Esophagus squamous epithelium (tissue), 5 donors: Measurements from ENCODE around the gene TMEM167B. TPM values are rescaled to one million over a fixed set of nuclear protein-coding genes. Genes with fewer than 3 reads are reported as not detected.

Source experiments
- DNase-seq: peaks from one replicate; lab custom pipeline; 2025; lab: John Stamatoyannopoulos, UW
- H3K27ac ChIP-seq, 4 donors: fragments of 200-600 bp; sonication (generic); one replicate each; pipeline ENCODE4 v1.5.1; 2016 to 2019; ENCODE audit warnings: mild to moderate bottlenecking in 1 of 4
- H3K27me3 ChIP-seq, 4 donors: fragments of 200-600 bp; sonication (generic); 1 replicate in 3 of 4; 2 replicates in 1 of 4; pipeline versions ENCODE4 v1.5.1 to v1.6.0; 2017 to 2021; ENCODE audit warnings: antibody characterized with exemption in 1 of 4
- H3K36me3 ChIP-seq, 3 donors: fragments of 200-600 bp; sonication (generic); one replicate each; pipeline ENCODE4 v1.5.1; 2016 to 2019
- H3K4me1 ChIP-seq, 3 donors: fragments of 200-600 bp; sonication (generic); one replicate each; pipeline ENCODE4 v1.5.1; 2017 to 2019
- H3K4me3 ChIP-seq, 4 donors: fragments of 200-600 bp; sonication (generic); 1 replicate in 3 of 4; 2 replicates in 1 of 4; pipeline ENCODE4 v1.5.1; 2016 to 2019; ENCODE audit warnings: mild to moderate bottlenecking in 2 of 4, moderate library complexity in 1 of 4
- H3K9me3 ChIP-seq, 3 donors: fragments of 200-600 bp; sonication (generic); one replicate each; pipeline ENCODE4 v1.5.1; 2016 to 2019
- POLR2A ChIP-seq, 4 donors: fragments of 450-650 bp; IDR thresholded peaks; one replicate each; pipeline ENCODE4 v1.6.1; 2017; ENCODE audit warnings: antibody characterized with exemption in 4 of 4, mild to moderate bottlenecking in 4 of 4, moderate library complexity in 3 of 4
- WGBS, 2 donors: methylation state at CpG; one replicate each; pipeline ENCODE4 v1.1.5; 2018; 5-methylcytosine and 5-hydroxymethylcytosine counted together
- intact Hi-C: fragments of 100-400 bp; cut with DNase I; formaldehyde crosslinking; loops from one replicate; pipeline ENCODE4 v1.15.0; 2022
- total RNA-seq, 4 donors: library from RNA; depleted of rRNA; stranded (reverse); fragments of >200 nt; gene quantifications; one replicate each; pipeline ENCODE4 v1.1.0, GENCODE V29; 2016
- TF ChIP-seq, protein P1 (sequence below), 6 experiments: fragments of 450-650 bp in 4 of 6; fragments of 200-600 bp in 2 of 6; sonication (generic) in 2 of 6; IDR thresholded peaks; one replicate each; pipeline ENCODE4 v1.5.1; 2016 to 2019; ENCODE audit warnings: antibody characterized with exemption in 6 of 6, mild to moderate bottlenecking in 4 of 6, moderate library complexity in 4 of 6
- donor health status: DM: yes; HTN: yes; CAD: no.

Gene TMEM167B
- total RNA-seq, 4 donors from 2014 or later = 10.8 to 21.4 (median 16.0) TPM

DNA sequence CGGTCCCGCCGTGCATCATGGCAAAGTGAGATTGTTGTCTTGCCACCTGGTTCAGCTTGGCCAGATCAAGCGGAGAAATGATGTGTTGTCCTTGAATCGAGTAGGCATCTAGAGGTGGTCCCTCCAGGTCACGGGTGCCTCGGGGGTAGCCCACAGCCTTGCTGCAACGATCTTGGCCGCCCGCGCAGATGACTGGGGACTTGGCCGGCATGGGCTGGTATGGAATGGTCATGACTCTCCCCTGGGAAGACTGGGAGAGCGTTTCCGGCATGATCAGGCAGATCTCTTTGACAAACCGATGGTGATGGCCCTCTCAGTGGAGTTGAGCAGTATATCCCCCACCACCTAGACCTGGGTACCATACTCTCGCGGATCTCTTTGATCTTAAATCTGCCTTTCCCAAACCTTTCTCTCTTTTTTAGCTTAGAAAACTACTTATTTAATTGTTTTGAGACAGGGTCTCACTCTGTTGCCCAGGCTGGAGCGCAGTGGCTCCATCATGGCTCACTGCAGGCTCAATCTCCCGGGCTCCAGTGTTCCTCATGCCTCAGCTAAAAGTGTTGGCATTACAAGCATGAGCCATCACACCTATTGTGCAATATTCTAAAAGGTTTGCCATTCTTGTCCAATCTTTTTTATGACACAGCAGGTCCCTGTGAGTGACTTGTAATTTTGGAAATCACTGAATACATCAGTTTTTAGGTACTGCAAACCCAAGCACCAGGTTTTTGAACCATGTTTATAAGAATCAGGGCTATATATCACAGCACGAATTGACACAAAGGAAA, 14.0 kb downstream of the TMEM167B start:
- H3K4me1 ChIP-seq = peaks cover 0 to 20% (median 10%) of the 10 kb centered on the region in 3 donors
- intact Hi-C loops = no loop called here
- H3K27ac ChIP-seq = no peak overlapping the region
- TF ChIP-seq POLR2A (IDR thresholded peaks at IDR 0.05) = no peak
- TF ChIP-seq, protein P1, sequence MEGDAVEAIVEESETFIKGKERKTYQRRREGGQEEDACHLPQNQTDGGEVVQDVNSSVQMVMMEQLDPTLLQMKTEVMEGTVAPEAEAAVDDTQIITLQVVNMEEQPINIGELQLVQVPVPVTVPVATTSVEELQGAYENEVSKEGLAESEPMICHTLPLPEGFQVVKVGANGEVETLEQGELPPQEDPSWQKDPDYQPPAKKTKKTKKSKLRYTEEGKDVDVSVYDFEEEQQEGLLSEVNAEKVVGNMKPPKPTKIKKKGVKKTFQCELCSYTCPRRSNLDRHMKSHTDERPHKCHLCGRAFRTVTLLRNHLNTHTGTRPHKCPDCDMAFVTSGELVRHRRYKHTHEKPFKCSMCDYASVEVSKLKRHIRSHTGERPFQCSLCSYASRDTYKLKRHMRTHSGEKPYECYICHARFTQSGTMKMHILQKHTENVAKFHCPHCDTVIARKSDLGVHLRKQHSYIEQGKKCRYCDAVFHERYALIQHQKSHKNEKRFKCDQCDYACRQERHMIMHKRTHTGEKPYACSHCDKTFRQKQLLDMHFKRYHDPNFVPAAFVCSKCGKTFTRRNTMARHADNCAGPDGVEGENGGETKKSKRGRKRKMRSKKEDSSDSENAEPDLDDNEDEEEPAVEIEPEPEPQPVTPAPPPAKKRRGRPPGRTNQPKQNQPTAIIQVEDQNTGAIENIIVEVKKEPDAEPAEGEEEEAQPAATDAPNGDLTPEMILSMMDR (IDR thresholded peaks at IDR 0.05) = no peak
- H3K36me3 ChIP-seq = peaks cover 0 to 4% (median 0%) of the 10 kb centered on the region in 3 donors
- H3K9me3 ChIP-seq = no peaks in the 10 kb centered on the region
- H3K4me3 ChIP-seq = no peak overlapping the region
- no peak for DNase-seq
- WGBS, 2 donors = 79 to 89% methylated on average over 13 to 15 of the region's 20 CpGs
- H3K27me3 ChIP-seq = no peaks in the 10 kb centered on the region

DNA sequence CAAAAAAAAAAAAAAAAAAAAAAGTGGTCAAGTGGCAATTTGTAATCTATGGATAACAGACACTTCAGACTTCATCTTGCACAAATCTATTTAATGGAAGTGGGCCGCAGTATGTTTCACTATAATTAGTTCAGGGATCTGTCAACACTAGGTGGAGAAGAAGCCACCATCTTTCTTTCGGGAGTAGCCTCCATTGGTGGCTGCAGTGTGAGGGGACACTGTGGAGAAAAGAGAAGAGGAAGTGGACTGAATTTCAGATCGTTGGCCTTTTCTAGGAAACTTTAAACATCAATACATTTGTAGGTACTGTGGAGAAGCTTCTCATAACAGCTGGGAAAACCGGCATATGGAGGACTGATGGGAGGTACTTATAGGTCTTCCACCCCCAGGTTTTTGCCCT, 15.3 kb downstream of the TMEM167B start:
- Histone ChIP-seq H3K9me3 (no peaks in the 10 kb centered on the region), H3K27ac (no peak overlapping the region), H3K36me3 (peaks cover 0 to 4% (median 0%) of the 10 kb centered on the region in 3 donors), H3K4me1 (peaks cover 0 to 15% (median 9%) of the 10 kb centered on the region in 3 donors), H3K27me3 (no peaks in the 10 kb centered on the region), H3K4me3 (no peak overlapping the region)
- intact Hi-C loops = no loop called here
- TF ChIP-seq POLR2A (IDR thresholded peaks at IDR 0.05) = no peak
- TF ChIP-seq, protein P1 (IDR thresholded peaks at IDR 0.05) = no peak
- WGBS, 2 donors = 75 to 80% methylated on average over 4 of the region's 4 CpGs
- no peak for DNase-seq

DNA sequence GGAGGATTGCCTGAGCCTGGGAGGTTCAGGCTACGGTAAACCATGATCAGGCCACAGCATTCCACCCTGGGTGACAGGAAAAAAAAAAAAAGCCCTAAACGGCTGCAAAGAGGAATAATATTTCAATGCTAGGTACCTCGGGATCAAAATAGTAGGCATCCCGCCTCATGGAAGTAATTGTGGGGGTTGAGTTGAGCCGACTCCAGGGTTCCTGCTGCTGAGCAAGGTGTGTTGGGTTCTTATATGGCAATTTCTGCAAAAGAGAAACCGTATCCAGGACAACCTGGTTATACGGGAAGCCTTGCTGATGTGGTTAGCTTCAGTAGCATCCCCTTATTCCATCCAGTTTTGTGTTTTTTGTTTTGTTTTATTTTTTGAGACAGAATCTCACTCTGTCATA, 17.2 kb downstream of the TMEM167B start:
- H3K9me3 ChIP-seq = no peaks in the 10 kb centered on the region
- DNase-seq = no peak
- 80 to 84% methylated on average over 7 of the region's 7 CpGs for WGBS, 2 donors
- TF ChIP-seq, protein P1 (IDR thresholded peaks at IDR 0.05) = no peak
- TF ChIP-seq POLR2A (IDR thresholded peaks at IDR 0.05) = no peak
- H3K27ac ChIP-seq = no peak overlapping the region
- intact Hi-C loops = no loop called here
- peaks cover 7 to 15% (median 11%) of the 10 kb centered on the region in 3 donors for H3K4me1 ChIP-seq
- H3K36me3 ChIP-seq = peaks cover 0 to under 1% (median 0%) of the 10 kb centered on the region in 3 donors
- no peak overlapping the region for H3K4me3 ChIP-seq
- H3K27me3 ChIP-seq = no peaks in the 10 kb centered on the region

DNA sequence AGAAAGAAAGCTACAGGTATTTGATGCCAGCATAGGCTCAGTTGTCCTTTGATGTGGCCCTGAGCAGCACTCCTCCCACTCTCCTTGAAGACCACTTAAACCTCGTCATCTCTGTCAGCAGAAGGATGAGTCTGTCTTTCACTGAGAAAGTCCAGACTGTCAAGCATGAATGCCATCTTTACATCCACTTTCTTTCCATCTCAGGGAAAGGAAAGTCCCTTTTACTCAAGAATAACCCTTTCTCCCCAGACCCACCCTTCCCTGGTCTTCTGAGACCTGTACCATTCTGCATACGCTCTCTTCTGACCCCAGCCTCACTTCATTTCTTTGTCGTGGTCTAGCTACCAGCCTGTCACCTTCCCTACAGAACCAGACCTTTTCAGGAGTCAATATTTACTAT, 19.3 kb downstream of the TMEM167B start:
- TF ChIP-seq, protein P1 (IDR thresholded peaks at IDR 0.05) = no peak
- TF ChIP-seq POLR2A (IDR thresholded peaks at IDR 0.05) = no peak
- intact Hi-C loops = no loop called here
- no peak for DNase-seq

DNA sequence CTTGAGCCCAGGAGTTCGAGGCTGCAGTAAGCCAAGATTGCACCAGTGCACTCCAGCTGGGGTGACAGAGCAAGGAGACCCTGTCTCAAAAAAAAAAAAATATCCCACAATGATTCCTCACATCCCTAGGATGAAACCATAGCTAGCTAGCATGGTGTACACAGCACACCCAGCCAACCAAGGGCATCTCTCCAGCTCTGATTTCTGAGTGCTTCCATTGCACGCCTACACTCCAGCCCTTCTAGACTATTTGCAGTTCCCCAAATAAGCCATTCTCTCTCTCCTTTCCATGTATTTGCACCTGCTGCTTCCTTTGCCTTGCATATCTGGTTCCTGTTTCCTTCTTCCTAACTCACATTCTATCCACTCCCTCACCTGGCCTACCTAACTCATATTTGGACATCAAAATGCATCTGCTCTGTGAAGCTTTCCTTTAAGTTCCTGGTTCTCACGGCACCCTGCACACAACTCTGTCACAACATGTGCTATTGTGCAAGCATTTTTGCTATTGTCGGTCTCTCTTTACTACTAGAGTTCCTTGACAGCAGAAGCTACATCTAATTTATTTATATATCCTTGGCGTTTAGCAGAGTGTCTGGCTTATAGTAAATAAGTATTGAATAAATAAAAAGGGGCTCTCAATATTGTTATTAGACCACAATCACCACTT, 21.0 kb downstream of the TMEM167B start:
- Histone ChIP-seq H3K4me1 (peaks cover 20 to 32% (median 24%) of the 10 kb centered on the region in 3 donors), H3K36me3 (no peaks in the 10 kb centered on the region), H3K27me3 (peaks cover 0 to 32% (median 7%) of the 10 kb centered on the region in 4 donors), H3K27ac (no peak overlapping the region), H3K9me3 (no peaks in the 10 kb centered on the region), H3K4me3 (no peak overlapping the region)
- intact Hi-C loops = no loop called here
- DNase-seq = no peak
- WGBS, 2 donors = 41 to 57% methylated on average over 5 of the region's 5 CpGs
- TF ChIP-seq, protein P1 (IDR thresholded peaks at IDR 0.05) = no peak
- no peak for TF ChIP-seq POLR2A (IDR thresholded peaks at IDR 0.05)

More for the DNA sequence above, 19.3 kb downstream of the TMEM167B start:
- 64 to 66% methylated on average over 3 of the region's 3 CpGs for WGBS, 2 donors
- no peaks in the 10 kb centered on the region for H3K36me3 ChIP-seq
- H3K4me1 ChIP-seq = peaks cover 20 to 32% (median 24%) of the 10 kb centered on the region in 3 donors
- H3K27me3 ChIP-seq = peaks cover 0 to 17% (median 7%) of the 10 kb centered on the region in 4 donors
- no peaks in the 10 kb centered on the region for H3K9me3 ChIP-seq
- no peak overlapping the region for H3K4me3 ChIP-seq
- H3K27ac ChIP-seq = no peak overlapping the region
